ENCODE results near the gene RPL12.
A peak's percentile ranks its signal among the peaks of the same experiment; 100 is the strongest.

Gene RPL12

GRCh38 chr9:127398275-127398647 lies 52.9 kb downstream of the RPL12 start:
- no peak overlapping the region for H3K27ac ChIP-seq (ENCODE audit: low read depth, low read length)
- no peaks in the 10 kb centered on the region for H3K9me3 ChIP-seq (ENCODE audit: control insufficient read depth in 5 of 5, low read length in 5 of 5)
- no peaks in the 10 kb centered on the region for H3K27me3 ChIP-seq (ENCODE audit: control insufficient read depth in 5 of 5, insufficient read depth in 4 of 5, low read length in 5 of 5)
- peak overlapping the region; percentile 53 to 81 (median 72) for H3K4me3 ChIP-seq (ENCODE audit: low read depth in 1 of 5, low read length in 5 of 5)
- peaks cover 0 to 29% (median 21%) of the 10 kb centered on the region in 5 donors for H3K4me1 ChIP-seq (ENCODE audit: control insufficient read depth in 5 of 5, insufficient read depth in 5 of 5, low read length in 5 of 5)
- peak overlapping the region in 4 of 5 donors; percentile 66 to 83 (median 74) for H3K9ac ChIP-seq (ENCODE audit: low read length in 5 of 5)
- peaks cover 0 to 33% (median 14%) of the 10 kb centered on the region in 5 donors for H3K36me3 ChIP-seq (ENCODE audit: control insufficient read depth in 5 of 5, insufficient read depth in 5 of 5, low read length in 5 of 5)
